Trophoblast cell (in vitro differentiated cells and primary cell): ENCODE data around the gene TRIM23.
A peak's percentile ranks its signal among the peaks of the same experiment; 100 is the strongest.
"Not testable (repeated sequence)": the region's sequence is repeated elsewhere in the genome, so short reads cannot be mapped to it uniquely, and the experiment has no call there.

Source experiments
- DNase-seq, 2 donors: peaks; one replicate each; pipeline ENCODE4 v3.0.0-alpha.2; 2016
- H2AFZ ChIP-seq: 2 replicates; pipeline ENCODE4 v1.6.1; 2013; ENCODE audit warnings: low read length, moderate library complexity, mild to moderate bottlenecking; ENCODE audit not compliant: insufficient read depth, poor library complexity
- H2AK5ac ChIP-seq: 2 replicates; pipeline ENCODE4 v1.6.1; 2013; ENCODE audit warnings: mild to moderate bottlenecking, low read length
- H2BK120ac ChIP-seq: 2 replicates; pipeline ENCODE4 v1.6.1; 2013; ENCODE audit warnings: low read length, mild to moderate bottlenecking, moderate library complexity; ENCODE audit not compliant: insufficient read depth, poor library complexity
- H2BK12ac ChIP-seq: 2 replicates; pipeline ENCODE4 v1.6.1; 2013; ENCODE audit warnings: mild to moderate bottlenecking, low read length, moderate library complexity
- H2BK5ac ChIP-seq: 2 replicates; pipeline ENCODE4 v1.6.1; 2013; ENCODE audit warnings: low read length, low read depth, moderate library complexity, mild to moderate bottlenecking; ENCODE audit not compliant: poor library complexity
- H3K14ac ChIP-seq: 2 replicates; pipeline ENCODE4 v1.6.1; 2013; ENCODE audit warnings: mild to moderate bottlenecking, low read length
- H3K18ac ChIP-seq: 2 replicates; pipeline ENCODE4 v1.6.1; 2013; ENCODE audit warnings: mild to moderate bottlenecking, low read length
- H3K23ac ChIP-seq: 2 replicates; pipeline ENCODE4 v1.6.1; 2013; ENCODE audit warnings: low read length
- H3K27ac ChIP-seq: 2 replicates; pipeline ENCODE4 v1.5.1; 2013; ENCODE audit warnings: low read depth, mild to moderate bottlenecking, inconsistent platforms, low read length, moderate library complexity
- H3K27me3 ChIP-seq: 2 replicates; pipeline ENCODE4 v1.6.1; 2013; ENCODE audit warnings: inconsistent platforms, mild to moderate bottlenecking, low read length, moderate library complexity; ENCODE audit not compliant: insufficient read depth
- H3K36me3 ChIP-seq, 2 experiments: 1 replicate in 1 of 2; 2 replicates in 1 of 2; pipeline ENCODE4 v1.6.1; 2013; ENCODE audit warnings: low read length in 2 of 2, mild to moderate bottlenecking in 2 of 2, moderate library complexity in 1 of 2; ENCODE audit not compliant: insufficient read depth in 2 of 2, control insufficient read depth in 1 of 2
- H3K4ac ChIP-seq: 2 replicates; pipeline ENCODE4 v1.6.1; 2013; ENCODE audit warnings: low read depth, mild to moderate bottlenecking, low read length, moderate library complexity
- H3K4me1 ChIP-seq, 2 experiments: 1 replicate in 1 of 2; 2 replicates in 1 of 2; pipeline ENCODE4 v1.6.1; 2013; ENCODE audit warnings: low read length in 2 of 2, mild to moderate bottlenecking in 2 of 2, moderate library complexity in 1 of 2; ENCODE audit not compliant: insufficient read depth in 2 of 2, control insufficient read depth in 1 of 2
- H3K4me2 ChIP-seq: 2 replicates; pipeline ENCODE4 v1.6.1; 2013; ENCODE audit warnings: inconsistent platforms, mild to moderate bottlenecking, low read length, moderate library complexity
- H3K4me3 ChIP-seq: 2 replicates; pipeline ENCODE4 v1.5.1; 2013; ENCODE audit warnings: mild to moderate bottlenecking, low read depth, low read length, inconsistent platforms
- H3K79me1 ChIP-seq: one replicate; pipeline ENCODE4 v1.6.1; 2013; ENCODE audit warnings: low read length
- H3K79me2 ChIP-seq: 2 replicates; pipeline ENCODE4 v1.6.1; 2013; ENCODE audit warnings: low read length, mild to moderate bottlenecking; ENCODE audit not compliant: control insufficient read depth, insufficient read depth, poor library complexity
- H3K9ac ChIP-seq: 2 replicates; pipeline ENCODE4 v1.6.1; 2013; ENCODE audit warnings: mild to moderate bottlenecking, low read length
- H3K9me3 ChIP-seq: 2 replicates; pipeline ENCODE4 v1.6.1; 2013; ENCODE audit warnings: low read depth, mild to moderate bottlenecking, control low read depth, inconsistent platforms, low read length; ENCODE audit not compliant: insufficient read depth
- H4K12ac ChIP-seq: 2 replicates; pipeline ENCODE4 v1.6.1; 2013; ENCODE audit warnings: low read depth, mild to moderate bottlenecking, low read length, moderate library complexity
- H4K8ac ChIP-seq: 2 replicates; pipeline ENCODE4 v1.6.1; 2013; ENCODE audit warnings: low read depth, mild to moderate bottlenecking, low read length, moderate library complexity
- H4K91ac ChIP-seq: one replicate; pipeline ENCODE4 v1.6.1; 2013; ENCODE audit warnings: low read depth, mild to moderate bottlenecking, low read length, moderate library complexity
- WGBS: extraction: QIAGEN DNeasy Blood & Tissue Kit; methylation state at CpG from one replicate; pipeline ENCODE4 v1.1.7; 2013; ENCODE audit warnings: missing lambda C conversion rate; ENCODE audit not compliant: insufficient read length, insufficient coverage; ENCODE audit errors: extremely low coverage; 5-methylcytosine and 5-hydroxymethylcytosine counted together

Gene TRIM23

GRCh38 chr5:65611524-65611923 lies 12.6 kb downstream of the TRIM23 start:
- H3K4me3 ChIP-seq, result no peak overlapping the region
- H3K36me3 ChIP-seq, result peaks cover 8 to 11% of the 10 kb centered on the region in 2 experiments
- no peak overlapping the region for H3K14ac ChIP-seq
- H3K27ac ChIP-seq, result no peak overlapping the region
- H3K23ac ChIP-seq, result no peak overlapping the region
- H2BK12ac ChIP-seq, result no peak overlapping the region
- H4K91ac ChIP-seq, result no peak overlapping the region
- no peak overlapping the region for H4K8ac ChIP-seq
- no peak overlapping the region for H2AK5ac ChIP-seq
- H3K79me2 ChIP-seq, result no peaks in the 10 kb centered on the region
- H3K18ac ChIP-seq, result no peak overlapping the region
- no peak overlapping the region for H2AFZ ChIP-seq
- H3K9me3 ChIP-seq, result no peaks in the 10 kb centered on the region
- H3K4me1 ChIP-seq, result no peaks in the 10 kb centered on the region
- DNase-seq, result peak; percentile 73 to 81
- H2BK120ac ChIP-seq, result no peak overlapping the region
- H3K4me2 ChIP-seq, result no peak overlapping the region
- WGBS, result no CpG with 5 or more reads among the region's 3 CpGs
- no peak overlapping the region for H3K9ac ChIP-seq
- H2BK5ac ChIP-seq, result no peak overlapping the region
- no peaks in the 10 kb centered on the region for H3K27me3 ChIP-seq
- no peak overlapping the region for H3K4ac ChIP-seq
- no peak overlapping the region for H4K12ac ChIP-seq
- no peaks in the 10 kb centered on the region for H3K79me1 ChIP-seq

GRCh38 chr5:65601761-65602160 lies 22.4 kb downstream of the TRIM23 start:
- H4K8ac ChIP-seq, result not testable (repeated sequence)

GRCh38 chr5:65588694-65589093 lies 35.4 kb downstream of the TRIM23 start:
- Histone ChIP-seq H3K36me3 (peaks cover 6 to 15% of the 10 kb centered on the region in 2 experiments), H3K18ac (no peak overlapping the region), H3K79me2 (no peaks in the 10 kb centered on the region), H4K91ac (no peak overlapping the region), H4K8ac (no peak overlapping the region), H3K4ac (no peak overlapping the region), H3K27ac (no peak overlapping the region), H4K12ac (no peak overlapping the region), H2AFZ (no peak overlapping the region), H3K9me3 (no peaks in the 10 kb centered on the region), H3K9ac (no peak overlapping the region), H2BK5ac (no peak overlapping the region), H3K14ac (no peak overlapping the region), H2AK5ac (no peak overlapping the region), H3K4me3 (no peak overlapping the region), H3K4me1 (no peaks in the 10 kb centered on the region), H3K79me1 (no peaks in the 10 kb centered on the region), H2BK120ac (no peak overlapping the region), H2BK12ac (no peak overlapping the region), H3K4me2 (no peak overlapping the region), H3K27me3 (no peaks in the 10 kb centered on the region), H3K23ac (no peak overlapping the region)
- no peak for DNase-seq
- whole genome bisulfite sequencing, result no CpG with 5 or more reads among the region's 2 CpGs

More at GRCh38 chr5:65601761-65602160, 22.4 kb downstream of the TRIM23 start:
- H4K12ac ChIP-seq, H3K4me1 ChIP-seq, H3K14ac ChIP-seq, DNase-seq, H3K4ac ChIP-seq, H3K79me2 ChIP-seq, H2BK120ac ChIP-seq, H3K23ac ChIP-seq, H3K4me3 ChIP-seq, H3K79me1 ChIP-seq, H2AK5ac ChIP-seq, H3K4me2 ChIP-seq, H3K9me3 ChIP-seq, H3K9ac ChIP-seq, H2BK5ac ChIP-seq, H3K27ac ChIP-seq, H2BK12ac ChIP-seq, H4K91ac ChIP-seq, H3K18ac ChIP-seq, H3K27me3 ChIP-seq, H2AFZ ChIP-seq: not testable (repeated sequence)
- H3K36me3 ChIP-seq, result peaks cover 9 to 14% of the 10 kb centered on the region in 2 experiments
- WGBS, result no CpG with 5 or more reads among the region's 1 CpG

GRCh38 chr5:65577141-65577540 lies 47.0 kb downstream of the TRIM23 start:
- H3K18ac ChIP-seq, result no peak overlapping the region
- H3K27ac ChIP-seq, result no peak overlapping the region
- no peaks in the 10 kb centered on the region for H3K27me3 ChIP-seq
- no peak overlapping the region for H4K12ac ChIP-seq
- H3K4me3 ChIP-seq, result no peak overlapping the region
- no peak overlapping the region for H4K91ac ChIP-seq
- no peaks in the 10 kb centered on the region for H3K4me1 ChIP-seq
- no peak overlapping the region for H2AK5ac ChIP-seq
- H4K8ac ChIP-seq, result no peak overlapping the region
- no peaks in the 10 kb centered on the region for H3K79me1 ChIP-seq
- no peak overlapping the region for H3K14ac ChIP-seq
- H3K9ac ChIP-seq, result no peak overlapping the region
- peaks cover 7 to 10% of the 10 kb centered on the region in 2 experiments for H3K36me3 ChIP-seq
- no peaks in the 10 kb centered on the region for H3K9me3 ChIP-seq
- no peak overlapping the region for H3K4me2 ChIP-seq
- H2BK5ac ChIP-seq, result no peak overlapping the region
- no peak overlapping the region for H2AFZ ChIP-seq
- H2BK12ac ChIP-seq, result no peak overlapping the region
- no peak overlapping the region for H3K23ac ChIP-seq
- no peak for DNase-seq
- no peak overlapping the region for H2BK120ac ChIP-seq
- H3K4ac ChIP-seq, result no peak overlapping the region
- H3K79me2 ChIP-seq, result no peaks in the 10 kb centered on the region
